ENCODE data around the gene ZFP62. TPM values are rescaled to one million over a fixed set of nuclear protein-coding genes. Genes with fewer than 3 reads are reported as not detected.

The ZFP62 gene
- polyA plus RNA-seq, 1 experiment: 18.0 TPM

- ChIA-PET POLR2A (interaction anchor here (0.5 to 1.0 kb wide), 2 partner anchors 8 to 400 kb away, joined by 3 to 7 read pairs; no protein-coding TSS in a partner anchor), CTCF (interaction anchor here (1.1 to 2.2 kb wide), 2 partner anchors 23 to 61 kb away, joined by 3 to 9 read pairs; no protein-coding TSS in a partner anchor)
- Histone ChIP-seq H3K9me3 (ENCODE audit: control insufficient read depth, insufficient read depth, low read length) (no peaks in the 10 kb centered on the region; the same call in 1 of the 2 replicates), H3K4me3 (ENCODE audit: low read depth, low read length) (peak overlapping the region; percentile 93), H3K27ac (ENCODE audit: low read depth, low read length) (no peak overlapping the region), H3K27me3 (ENCODE audit: control insufficient read depth, insufficient read depth, low read length) (no peaks in the 10 kb centered on the region)
- TF ChIP-seq CTCF (IDR thresholded peaks at IDR 0.05; ENCODE audit: low read depth, low read length): no peak
- no peak for DNase-seq (ENCODE audit: low read depth, low spot score)
Observed at GRCh38 chr5:180807654-180808414, 53.2 kb downstream of the ZFP62 start.

- ChIA-PET CTCF (interaction anchor here (2.2 kb wide), 1 partner anchor 62 kb away, joined by 9 read pairs; no protein-coding TSS in a partner anchor), POLR2A (no interaction called here)
- H3K27me3 ChIP-seq (ENCODE audit: control insufficient read depth, insufficient read depth, low read length): no peaks in the 10 kb centered on the region
- no peaks in the 10 kb centered on the region; the same call in 1 of the 2 replicates for H3K9me3 ChIP-seq (ENCODE audit: control insufficient read depth, insufficient read depth, low read length)
- H3K4me3 ChIP-seq (ENCODE audit: low read depth, low read length): peak overlapping the region; percentile 93
- TF ChIP-seq CTCF (IDR thresholded peaks at IDR 0.05; ENCODE audit: low read depth, low read length): no peak
- no peak overlapping the region for H3K27ac ChIP-seq (ENCODE audit: low read depth, low read length)
- no peak for DNase-seq (ENCODE audit: low read depth, low spot score)
Observed at GRCh38 chr5:180807046-180807445, 54.0 kb downstream of the ZFP62 start.

GRCh38 chr5:180806351-180807011 is 54.6 kb downstream of the ZFP62 start:
- no peak for DNase-seq (ENCODE audit: low read depth, low spot score)
- ChIA-PET POLR2A (no interaction called here), CTCF (interaction anchor here (2.2 kb wide), 1 partner anchor 62 kb away, joined by 9 read pairs; no protein-coding TSS in a partner anchor)
- Histone ChIP-seq H3K27ac (ENCODE audit: low read depth, low read length) (peak overlapping the region; percentile 11), H3K4me3 (ENCODE audit: low read depth, low read length) (no peak overlapping the region), H3K27me3 (ENCODE audit: control insufficient read depth, insufficient read depth, low read length) (no peaks in the 10 kb centered on the region), H3K9me3 (ENCODE audit: control insufficient read depth, insufficient read depth, low read length) (no peaks in the 10 kb centered on the region; the same call in 1 of the 2 replicates)
- no peak for TF ChIP-seq CTCF (IDR thresholded peaks at IDR 0.05; ENCODE audit: low read depth, low read length)

GRCh38 chr5:180804129-180804618 is 56.9 kb downstream of the ZFP62 start:
- no peak overlapping the region for H3K27ac ChIP-seq (ENCODE audit: low read depth, low read length)
- ChIA-PET CTCF (no interaction called here), POLR2A (interaction anchor here (1.2 kb wide), 1 partner anchor 20 kb away, joined by 3 read pairs; no protein-coding TSS in a partner anchor)
- no peak for TF ChIP-seq CTCF (IDR thresholded peaks at IDR 0.05; ENCODE audit: low read depth, low read length)
- H3K27me3 ChIP-seq (ENCODE audit: control insufficient read depth, insufficient read depth, low read length): no peaks in the 10 kb centered on the region
- no peak for DNase-seq (ENCODE audit: low read depth, low spot score)
- H3K9me3 ChIP-seq (ENCODE audit: control insufficient read depth, insufficient read depth, low read length): no peaks in the 10 kb centered on the region; the same call in 1 of the 2 replicates
- H3K4me3 ChIP-seq (ENCODE audit: low read depth, low read length): no peak overlapping the region
